Stimulated activated CD8-positive, alpha-beta memory T cell treated with anti-CD3 and anti-CD28 coated beads, Interleukin-15, amount 100 ng/mL, for 48 hours (primary cell): ENCODE measurements around the gene BBS9.
"Not testable (repeated sequence)": the region's sequence is repeated elsewhere in the genome, so short reads cannot be mapped to it uniquely, and the experiment has no call there.

Source experiments
- DNase-seq, 2 donors: peaks; one replicate each; pipeline ENCODE4 v3.0.0-alpha.2; 2020; ENCODE audit warnings: low read depth in 2 of 2

The BBS9 gene

DNA sequence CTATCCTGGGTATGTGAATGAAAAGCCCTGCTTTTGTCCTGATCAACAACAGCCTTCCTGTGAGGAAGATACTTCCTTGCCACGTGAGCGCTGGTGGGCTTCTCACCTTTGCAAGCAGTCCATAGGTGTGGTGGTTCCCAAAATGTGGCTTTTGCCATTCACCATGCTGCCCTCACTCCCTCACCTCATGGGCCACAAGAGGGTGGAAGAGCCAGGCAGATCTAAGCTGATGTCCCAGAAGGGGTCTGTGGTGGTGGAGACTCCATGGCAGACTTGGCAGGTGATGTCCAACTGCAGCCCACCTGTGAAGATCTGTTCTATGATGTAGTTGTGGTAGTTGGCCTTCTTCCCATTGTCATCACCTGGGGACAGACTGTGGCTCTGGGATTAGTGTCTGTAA is 147.4 kb downstream of the BBS9 start:
- no peak for DNase-seq

DNA sequence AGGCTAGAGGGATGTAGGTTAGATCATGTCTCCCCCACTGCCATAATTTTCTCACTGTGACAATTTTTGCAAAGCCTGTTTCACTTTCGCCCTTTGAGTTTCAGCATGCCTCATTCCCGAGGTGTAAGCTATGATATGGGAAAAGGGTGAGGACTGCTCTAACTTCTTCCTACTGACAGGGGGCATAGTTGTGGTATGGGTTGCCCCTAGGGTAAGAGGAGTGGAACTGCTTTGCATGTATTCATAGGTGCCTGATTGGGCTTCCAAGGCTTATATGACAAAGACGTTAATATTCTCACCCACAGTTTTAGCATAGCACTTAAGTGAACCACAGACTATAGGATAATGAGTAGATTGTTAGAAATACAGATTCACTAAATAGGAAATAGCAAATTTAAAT is 148.7 kb downstream of the BBS9 start:
- no peak for DNase-seq

DNA sequence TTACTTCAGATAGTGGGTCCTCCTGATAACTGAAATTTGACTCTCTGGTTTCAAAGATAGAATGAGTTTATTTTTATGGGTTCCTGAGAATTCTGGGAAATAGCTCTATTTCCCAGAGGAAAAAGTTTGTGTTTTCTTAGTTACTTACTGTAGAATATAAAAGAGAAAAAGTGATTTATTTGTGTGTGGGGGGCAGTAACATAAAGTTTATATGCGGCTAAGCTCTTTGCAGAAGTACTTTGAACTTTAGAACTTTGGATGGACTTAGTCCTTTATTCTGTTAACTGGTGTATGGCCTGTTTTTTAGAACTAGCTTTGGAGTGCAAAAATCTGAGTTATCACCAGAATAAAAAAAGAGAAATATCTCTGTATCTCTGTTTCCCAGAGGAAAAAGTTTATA is 157.1 kb downstream of the BBS9 start:
- no peak for DNase-seq

DNA sequence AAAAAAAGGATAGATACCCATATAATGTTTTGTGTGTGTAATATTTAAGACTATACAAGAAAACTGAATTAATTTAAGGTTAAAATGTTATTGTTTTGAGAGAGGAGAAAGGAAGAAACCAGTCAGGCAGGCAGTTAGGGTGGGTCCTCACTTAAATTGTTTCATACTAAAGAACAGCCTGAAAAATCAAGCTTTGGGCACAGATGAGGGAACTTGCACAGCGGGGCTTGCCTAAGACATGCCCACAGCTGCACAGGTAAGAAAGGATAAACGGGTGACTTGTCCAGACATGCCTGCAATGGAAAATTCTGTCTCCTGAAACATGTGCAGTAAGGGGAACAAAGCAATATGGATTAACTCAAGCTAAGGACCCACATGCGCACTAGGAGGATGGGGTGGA is 158.4 kb downstream of the BBS9 start:
- no peak for DNase-seq

DNA sequence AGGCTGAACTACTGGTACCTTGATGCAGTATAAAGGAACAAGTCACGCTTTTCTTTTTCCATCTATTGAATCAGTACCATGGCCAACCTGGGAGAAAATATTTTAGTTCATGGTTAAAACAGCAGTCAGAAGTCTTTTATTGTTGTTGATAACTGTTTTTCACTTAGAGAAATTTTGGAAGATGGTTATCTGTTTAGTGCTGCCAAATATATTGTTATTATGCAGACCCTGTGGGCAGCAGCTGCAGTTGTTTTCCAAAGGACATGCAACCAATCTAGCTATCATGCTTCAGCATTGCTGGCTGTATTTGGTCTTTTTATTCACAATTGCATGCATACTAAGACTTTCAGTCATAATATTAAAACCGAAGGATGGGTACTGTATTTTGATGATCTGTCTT is 169.5 kb downstream of the BBS9 start:
- no peak for DNase-seq

DNA sequence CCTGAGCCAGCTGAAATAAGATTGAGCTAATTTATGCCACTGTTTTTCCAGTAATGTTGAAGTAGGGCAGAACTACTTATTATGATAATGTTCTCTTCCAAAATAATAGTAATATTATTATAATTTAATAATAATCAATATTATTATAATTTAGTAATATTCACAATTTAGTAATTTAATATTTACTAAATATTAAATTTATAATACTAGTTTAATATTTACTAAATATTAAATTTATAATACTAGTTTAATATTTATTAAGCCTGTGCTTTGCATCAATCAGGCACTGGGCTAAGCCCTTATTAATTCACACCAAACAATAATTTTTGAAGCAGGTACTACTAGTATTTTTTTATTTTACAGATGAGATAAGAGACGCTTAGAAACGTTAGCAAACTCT is 170.1 kb downstream of the BBS9 start:
- no peak for DNase-seq

DNA sequence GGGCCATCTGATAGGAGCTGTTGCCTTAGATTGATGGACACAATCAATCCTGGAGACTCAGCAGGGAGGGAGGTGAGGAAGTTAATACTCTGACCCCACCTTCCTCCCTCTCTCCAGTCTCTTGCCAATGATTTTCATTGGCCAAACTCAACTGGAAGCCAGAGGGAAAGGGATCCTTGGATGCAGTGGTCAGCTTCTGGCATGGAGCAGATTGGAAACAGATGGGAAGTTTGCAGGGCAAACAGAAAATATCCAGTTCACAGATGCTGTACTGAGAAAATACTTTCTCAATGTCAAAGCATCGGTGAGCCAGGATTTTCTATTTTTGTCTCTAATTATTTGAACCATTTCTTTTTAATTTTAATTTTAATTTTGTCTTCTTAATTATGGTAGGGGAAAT is 170.8 kb downstream of the BBS9 start:
- DNase-seq, result no peak

DNA sequence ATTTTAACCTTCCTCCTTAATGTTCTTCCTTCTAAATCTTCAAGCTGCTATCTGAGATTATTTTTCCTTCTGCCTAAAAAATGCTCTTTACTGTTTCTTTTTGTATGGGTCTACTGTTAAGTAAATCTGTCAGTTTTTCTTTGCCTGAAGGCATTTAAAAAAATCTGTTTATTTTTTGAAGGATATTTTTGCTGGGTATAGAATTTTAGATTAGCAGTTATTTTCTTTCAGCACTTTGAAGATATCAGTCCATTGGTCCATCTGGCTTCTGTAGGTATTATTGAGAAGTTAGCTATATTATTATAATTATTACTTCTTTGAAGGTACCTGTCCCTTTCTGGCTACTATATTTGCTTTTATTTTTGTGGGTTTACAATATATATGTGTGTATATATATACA is 171.4 kb downstream of the BBS9 start:
- no peak for DNase-seq

DNA sequence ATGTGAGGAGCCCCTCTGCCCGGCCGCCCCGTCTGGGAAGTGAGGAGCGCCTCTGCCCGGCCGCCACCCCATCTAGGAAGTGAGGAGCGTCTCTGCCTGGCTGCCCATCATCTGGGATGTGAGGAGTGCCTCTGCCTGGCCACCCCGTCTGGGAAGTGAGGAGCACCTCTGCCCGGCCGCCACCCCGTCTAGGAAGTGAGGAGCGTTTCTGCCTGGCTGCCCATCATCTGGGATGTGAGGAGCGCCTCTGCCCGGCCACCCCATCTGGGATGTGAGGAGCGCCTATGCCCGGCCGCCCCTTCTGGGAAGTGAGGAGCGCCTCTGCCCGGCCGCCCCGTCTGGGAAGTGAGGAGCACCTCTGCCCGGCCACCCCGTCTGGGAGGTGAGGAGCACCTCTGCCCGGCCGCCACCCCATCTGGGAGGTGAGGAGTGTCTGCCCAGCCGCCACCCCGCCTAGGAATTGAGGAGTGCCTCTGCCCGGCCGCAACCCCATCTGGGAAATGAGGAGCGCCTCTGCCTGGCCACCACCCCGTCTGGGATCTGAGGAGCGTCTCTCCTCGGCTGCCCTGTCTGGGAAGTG is 174.7 kb downstream of the BBS9 start:
- DNase-seq, result not testable (repeated sequence)

DNA sequence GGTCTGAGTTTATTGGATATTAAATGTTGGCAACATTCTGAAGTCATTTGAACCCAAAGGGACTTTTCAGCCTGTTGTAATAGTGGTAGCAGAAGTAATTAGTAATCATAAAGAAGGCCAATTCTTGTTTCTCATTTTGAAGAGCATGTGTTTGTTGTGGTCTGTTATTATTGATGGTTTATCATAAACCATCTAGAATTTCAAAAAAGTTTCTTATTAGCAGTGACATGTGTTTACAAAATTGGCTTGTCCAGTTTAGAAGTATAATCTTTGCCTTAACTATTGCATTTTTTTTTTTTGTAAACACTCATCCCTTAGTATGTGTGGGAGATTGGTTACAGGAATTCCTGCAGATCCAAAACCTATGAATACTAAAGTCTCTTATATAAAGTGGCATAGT is 177.8 kb downstream of the BBS9 start:
- no peak for DNase-seq

DNA sequence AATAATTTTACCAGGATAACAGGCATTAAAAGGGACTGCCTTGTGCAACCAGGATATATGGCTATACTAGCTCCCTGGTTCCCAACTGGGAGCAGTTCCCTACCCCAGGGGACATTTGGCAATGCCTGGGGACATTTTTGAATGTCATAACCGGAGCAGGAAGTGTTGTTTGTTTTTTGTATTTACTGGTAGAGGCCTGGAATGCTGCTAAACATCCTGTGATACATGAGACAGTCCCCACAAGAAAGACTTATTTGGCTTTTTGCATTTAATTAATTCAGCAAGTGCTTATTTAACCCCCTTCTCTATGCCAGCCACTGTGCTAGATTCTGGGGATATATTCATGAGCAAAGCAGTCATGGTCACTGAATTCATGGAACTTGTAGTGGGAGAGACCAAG is 181.2 kb downstream of the BBS9 start:
- no peak for DNase-seq

DNA sequence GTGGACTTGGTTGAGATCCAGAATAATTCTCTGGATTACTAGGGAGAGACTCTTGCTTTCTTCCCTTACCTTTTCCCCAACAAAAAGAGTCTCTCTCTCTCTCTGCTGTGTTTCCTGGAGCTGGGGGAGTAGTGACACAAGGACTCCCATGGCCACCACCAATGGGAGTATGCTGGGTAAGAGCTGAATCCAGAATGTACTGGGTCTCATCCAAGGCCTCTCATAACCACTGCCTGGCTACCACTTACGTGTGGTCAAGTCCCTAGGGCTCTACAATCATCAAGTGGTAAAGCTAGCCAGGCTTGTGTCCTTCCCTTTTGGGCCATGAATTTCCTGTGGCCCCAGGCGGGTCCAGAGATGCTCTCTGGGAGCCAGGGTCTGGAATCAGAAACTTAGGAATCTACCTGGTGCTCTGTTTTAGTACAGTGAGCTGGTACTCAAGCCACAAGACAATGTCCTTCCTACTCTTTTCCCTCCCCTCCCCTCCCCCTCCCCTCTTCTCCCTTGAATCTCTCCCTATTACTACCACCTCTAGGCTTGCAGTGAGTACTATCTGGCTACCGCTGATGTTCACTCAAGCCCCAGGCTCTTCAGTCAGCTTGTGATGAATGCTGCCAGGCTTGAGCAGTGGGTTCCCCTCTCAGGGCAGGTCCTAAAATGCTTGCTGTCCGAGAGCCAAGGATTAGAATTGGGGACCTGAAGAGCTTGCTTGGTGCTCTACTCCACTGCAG is 196.6 kb downstream of the BBS9 start:
- DNase-seq, result no peak

DNA sequence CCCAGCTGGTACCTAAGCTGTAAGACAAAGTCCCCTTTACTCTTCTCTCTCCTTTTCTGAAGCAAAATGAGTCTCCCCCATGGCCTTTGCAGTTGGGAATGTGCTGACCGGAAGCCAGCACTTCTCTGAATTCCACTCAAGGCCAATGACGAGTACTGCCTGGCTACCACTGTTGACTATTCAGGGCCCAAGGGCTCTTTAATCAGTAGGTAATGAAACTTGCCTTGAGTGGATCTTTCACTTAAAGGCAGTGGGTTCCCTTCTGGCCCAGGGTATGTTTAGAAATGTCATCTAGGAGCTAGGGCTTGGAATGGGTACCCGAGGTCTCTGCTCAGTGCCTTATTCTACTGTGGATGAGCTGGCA is 197.1 kb downstream of the BBS9 start:
- no peak for DNase-seq

DNA sequence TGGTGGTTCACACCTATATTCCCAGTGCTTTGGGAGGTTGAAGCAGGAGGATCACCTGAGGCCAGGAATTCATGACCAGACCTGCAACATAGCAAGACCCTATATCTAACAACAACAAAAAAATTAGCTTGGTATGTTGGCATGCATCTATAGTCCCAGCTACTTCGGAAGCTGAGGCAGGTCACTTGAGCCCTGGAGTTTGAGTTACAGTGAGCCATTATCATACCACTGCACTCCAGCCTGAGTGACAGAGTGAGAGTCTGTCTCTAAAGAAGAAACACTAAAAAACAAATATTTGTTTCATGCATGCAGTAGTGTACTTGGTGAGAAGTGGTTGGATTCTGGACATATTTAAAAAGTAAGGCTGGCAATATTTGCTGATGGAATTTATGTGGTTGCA is 198.1 kb downstream of the BBS9 start:
- DNase-seq, result no peak

DNA sequence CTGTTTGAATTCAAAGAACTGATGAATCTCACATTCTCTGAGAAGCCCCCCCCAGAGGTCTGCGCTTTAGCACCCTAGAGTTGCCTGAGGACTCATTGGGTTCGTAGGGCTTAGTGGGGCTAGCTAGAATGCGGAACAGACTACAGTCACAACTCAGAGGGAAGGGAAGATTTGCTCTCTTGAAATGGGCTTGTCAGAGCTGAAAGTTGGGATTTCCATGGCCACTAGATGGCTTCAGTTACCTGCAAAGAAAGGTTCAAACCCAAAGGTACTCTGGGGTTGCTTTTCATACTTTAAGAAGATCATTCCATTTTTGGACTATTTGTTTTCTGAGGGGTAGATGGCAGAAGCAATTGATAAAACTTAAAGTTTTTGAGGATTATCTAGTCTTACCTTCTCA is 205.0 kb downstream of the BBS9 start:
- DNase-seq, result no peak

DNA sequence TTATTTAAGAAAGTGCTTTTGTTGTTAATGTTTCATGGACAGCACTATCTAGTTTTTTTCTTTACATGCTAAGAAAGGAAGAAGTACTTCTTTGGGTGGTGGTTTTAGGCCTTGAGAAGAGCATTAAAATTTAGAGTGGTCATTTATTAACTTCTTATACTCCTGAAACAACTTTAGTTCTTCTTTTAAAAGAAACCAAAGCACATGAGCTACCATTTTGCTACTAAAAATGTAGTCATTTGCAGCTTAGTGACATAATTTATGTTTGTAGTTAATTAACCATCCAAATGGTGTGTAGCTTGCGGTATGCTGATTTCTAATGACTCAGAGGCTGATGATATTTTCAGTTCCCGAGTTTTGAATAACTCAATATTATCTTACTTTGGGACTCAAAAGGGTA is 207.5 kb downstream of the BBS9 start:
- no peak for DNase-seq

DNA sequence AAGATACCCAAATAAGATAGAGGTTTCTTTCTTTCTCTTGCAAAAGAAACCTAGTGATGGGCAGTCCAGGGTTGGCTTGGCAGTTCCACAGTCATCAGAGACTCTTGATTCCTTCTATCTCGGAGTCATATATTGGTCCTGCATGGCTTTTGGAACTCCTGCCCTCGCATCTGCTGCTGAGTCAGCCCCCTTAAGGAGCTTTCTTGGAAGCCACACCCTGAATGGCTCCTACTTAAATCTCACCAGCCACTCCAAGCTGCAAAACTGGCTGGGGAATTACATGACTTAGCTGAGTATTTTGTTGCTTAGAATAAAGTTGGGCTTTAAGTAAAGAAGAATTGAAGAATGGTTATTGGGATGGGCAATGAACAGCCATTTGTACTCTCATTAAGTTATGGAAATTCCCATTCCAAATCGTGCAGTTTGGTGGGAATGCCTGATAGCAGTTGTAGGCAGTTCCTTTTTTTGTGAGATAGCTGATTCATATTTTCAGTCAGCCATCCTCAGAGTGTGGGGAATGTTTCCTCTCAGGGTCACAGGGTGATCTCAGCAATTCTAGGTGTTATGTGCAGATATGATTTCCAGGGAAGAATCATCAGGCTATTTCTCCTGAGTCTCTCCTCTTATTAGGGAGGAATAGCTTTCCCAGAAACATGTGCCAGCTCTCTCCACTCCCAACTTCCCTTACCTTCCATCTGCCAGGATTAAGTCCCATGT is 209.9 kb downstream of the BBS9 start:
- no peak for DNase-seq

DNA sequence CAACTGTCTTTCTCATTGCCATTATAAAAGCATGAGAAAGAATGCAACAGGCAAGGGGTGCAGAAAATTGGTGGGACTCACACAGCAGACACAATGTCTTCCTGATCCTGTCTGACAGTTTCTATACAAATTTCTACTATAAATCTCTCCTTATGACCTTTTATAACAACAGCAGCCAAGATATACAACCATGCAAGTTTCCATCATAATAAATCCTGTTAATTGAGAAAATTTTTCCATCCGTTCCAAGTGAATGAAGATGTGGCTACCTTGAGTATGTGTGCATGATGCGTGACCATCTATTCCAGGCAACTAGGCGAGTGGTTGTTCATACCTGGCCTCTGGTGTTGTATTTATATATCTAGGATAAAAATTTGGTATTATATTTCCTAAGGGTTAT is 216.7 kb downstream of the BBS9 start:
- no peak for DNase-seq

DNA sequence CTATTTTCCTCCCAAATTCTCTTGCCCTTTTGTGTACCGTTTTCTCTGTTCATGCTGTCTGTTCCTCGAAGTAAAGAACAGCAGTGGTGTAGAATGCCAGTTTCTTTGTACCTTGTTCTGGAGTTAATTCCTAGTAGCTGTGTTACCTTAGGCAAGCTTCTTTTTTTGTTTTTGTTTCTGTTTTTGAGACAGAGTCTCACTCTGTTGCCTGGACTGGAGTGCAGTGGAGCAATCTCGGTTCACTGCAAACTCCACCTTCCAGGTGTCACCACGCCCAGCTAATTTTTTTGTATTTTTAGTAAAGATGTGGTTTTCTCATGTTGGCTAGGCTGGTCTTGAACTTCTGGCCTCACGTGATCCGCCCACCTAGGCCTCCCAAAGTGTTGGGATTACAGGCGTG is 221.2 kb downstream of the BBS9 start:
- no peak for DNase-seq

DNA sequence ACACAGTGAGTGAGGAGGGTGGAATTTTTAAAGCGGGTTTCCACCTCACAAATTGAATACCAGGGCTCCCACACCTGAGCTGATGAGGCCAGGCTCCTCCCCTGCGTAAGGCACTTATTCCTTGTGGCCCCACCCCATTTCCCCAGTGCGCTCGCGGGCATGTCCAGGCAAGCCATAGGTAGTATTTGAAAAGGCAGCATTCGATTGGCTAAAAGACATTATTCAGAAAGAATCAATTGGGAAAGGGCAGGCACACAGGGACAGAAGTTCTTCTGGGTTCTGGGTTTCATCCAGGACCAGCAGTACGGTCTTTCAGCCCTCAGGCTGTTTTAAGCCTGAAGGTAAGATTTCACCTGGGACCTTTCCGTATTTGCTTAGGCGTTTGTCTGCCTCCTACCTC is 222.3 kb downstream of the BBS9 start:
- DNase-seq, result no peak

DNA sequence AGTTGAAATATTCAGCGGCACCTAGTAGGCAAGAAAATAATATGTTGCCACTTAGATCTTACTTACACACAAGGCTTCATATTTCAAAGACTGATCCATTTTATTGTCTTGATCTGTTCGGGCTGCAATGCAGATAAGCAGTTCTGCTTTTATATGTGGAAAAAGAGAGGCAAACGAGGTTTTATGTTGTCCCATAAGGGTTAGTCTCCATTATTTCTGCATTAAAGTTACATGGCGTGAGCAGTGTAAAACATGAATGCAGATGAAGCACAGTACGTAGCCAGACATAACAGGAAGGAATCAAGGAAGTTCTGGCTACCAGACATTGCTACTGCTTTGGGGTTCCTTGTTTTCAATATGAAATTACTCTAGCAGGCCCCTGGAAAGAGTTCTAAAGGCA is 224.8 kb downstream of the BBS9 start:
- no peak for DNase-seq

DNA sequence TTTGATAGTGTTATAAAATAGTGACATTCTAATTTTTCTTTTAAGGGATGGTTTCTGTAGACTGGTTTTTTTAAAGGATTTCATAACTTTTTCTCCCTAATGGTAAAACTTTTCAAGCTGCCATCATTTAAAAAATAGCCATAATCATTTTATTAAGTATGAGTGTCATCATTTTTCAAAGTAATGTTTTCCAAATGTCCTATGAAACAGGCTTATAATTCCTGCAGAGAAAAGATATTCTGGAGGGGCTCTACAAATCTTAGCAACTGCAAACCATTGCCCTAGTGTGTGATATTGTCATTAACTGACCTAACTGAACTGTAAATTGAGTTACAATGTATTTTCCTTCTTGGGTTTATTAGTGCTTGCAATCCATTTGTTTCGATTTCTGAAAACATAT is 226.0 kb downstream of the BBS9 start:
- DNase-seq, result no peak

DNA sequence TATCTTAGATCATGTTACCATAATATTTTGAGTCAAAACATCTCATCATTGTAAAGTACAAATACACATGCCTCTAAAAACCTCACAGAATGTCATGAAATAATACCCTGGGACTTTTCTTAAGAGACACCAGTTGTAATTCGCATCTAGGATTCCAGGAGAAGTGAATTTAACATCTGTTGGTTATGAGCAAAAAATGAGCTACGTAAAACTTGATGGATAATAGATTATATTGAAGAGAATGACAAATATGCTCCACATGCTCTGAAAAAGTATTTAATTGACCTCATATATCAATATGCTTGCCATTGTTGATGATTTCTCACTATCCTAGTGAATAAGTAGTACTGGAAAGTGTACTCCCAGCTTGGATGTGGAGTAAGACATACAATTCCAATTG is 227.0 kb downstream of the BBS9 start:
- DNase-seq, result no peak

DNA sequence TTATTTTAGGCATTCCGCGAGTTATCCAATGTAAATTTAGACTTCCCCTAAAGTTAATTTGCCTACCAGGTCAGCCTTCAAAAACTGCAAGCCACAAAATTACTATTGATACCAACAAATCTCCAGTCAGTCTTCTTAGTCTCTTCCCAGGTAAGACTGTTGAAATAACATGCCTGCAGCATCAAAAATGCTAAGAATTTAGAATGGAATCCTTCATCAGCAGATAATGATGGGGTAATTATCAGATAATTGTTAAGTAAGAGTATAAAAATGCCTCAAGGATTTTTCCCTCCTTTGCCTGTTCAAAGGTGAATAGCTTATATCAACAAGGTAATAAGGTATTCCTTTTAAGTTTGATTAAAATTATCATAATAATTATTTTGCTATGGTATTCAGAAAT is 228.5 kb downstream of the BBS9 start:
- DNase-seq, result no peak
